NCI-H2171 treated with DMSO at 0.1 percent for 48 hours (cell line): ENCODE results near the gene SPAG17.
A peak's percentile ranks its signal among the peaks of the same experiment; 100 is the strongest.

ENCODE experiments used
- DNase-seq: peaks from one replicate; lab custom pipeline; 2025; lab: John Stamatoyannopoulos, UW

SPAG17 gene

DNA sequence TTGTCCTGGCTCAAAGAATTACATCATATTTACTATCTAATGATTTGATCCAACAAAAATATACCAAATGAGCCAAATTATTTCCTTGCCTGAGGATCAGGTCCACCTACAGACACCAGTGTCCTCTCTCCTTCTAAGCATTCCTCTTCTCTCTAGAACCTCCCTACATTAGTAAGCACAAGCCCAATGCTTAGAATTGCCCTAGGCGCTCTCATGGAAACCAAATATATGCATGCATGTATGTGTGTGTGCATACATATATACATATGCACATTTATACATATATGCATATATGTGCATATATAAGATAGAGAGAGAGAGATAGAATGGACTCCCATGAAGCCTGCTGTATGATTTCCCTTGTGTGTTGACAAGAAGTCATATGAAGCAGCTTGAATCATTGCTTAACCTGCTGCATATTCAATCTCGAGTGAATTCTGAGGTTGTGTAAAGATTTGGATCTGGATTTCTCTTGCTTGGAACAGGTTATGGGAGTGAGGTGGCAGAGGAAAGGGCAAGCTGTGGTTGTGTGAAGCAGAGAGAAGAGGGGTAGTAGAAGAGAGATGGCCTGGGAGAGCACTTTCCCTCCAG lies 66.1 kb downstream of the SPAG17 start:
- DNase-seq = no peak

DNA sequence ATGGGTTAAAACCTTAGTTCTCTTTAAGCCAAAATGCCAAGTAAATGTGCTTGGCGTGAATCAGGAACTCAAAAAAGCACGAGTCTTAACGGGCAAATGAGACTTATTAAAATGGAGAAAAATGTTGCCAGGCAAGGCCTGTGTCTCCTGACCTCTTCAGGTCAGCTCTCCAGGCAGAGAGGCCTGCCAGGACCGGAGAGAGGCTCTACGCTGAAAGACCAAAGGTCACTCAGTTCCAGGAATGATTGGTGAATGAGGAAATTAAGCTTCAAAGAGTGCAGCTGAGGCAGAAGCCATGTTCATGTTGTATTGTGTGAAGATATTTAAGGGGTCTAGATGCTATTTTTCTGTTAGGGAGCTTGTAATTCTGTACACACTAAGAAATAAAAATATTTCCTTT lies 66.6 kb downstream of the SPAG17 start:
- no peak for DNase-seq

DNA sequence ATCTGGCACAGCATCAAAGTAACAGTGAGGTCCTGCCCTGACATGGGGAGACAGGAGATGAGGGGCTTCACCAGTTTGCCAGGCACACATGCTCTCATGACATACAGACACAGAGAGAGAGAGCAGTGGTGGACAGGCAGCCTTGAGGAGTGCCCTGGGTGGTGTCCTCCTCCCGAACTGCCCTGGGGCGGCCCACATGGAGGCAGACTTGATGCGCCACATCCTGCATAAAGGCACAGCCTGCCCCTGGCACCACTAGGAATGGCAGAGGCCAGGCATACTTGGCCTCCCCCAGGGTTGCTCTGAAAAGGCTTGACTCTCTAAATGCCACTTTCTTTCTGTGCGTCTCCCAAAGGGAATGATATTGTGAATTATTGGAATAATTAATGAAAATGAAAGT lies 67.5 kb downstream of the SPAG17 start:
- no peak for DNase-seq

DNA sequence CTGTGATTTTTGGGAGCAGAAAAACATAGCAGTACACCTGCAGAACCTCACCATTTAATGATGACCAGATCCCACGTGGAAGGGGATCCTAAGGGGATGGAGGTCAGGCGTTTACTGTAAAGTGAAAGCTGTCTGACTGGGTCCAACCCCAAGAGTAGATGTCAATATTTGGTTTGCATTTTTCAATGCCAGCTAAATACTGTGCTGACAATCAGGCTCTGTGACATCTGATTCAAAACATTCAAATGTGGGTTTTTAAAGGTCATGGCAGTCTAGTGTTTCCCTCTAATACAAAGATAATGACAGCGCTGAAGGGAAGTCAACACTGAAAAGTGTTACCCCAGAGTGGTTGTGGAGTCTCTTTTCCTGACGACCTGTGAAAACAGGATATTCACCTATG lies 68.1 kb downstream of the SPAG17 start:
- DNase-seq = no peak

DNA sequence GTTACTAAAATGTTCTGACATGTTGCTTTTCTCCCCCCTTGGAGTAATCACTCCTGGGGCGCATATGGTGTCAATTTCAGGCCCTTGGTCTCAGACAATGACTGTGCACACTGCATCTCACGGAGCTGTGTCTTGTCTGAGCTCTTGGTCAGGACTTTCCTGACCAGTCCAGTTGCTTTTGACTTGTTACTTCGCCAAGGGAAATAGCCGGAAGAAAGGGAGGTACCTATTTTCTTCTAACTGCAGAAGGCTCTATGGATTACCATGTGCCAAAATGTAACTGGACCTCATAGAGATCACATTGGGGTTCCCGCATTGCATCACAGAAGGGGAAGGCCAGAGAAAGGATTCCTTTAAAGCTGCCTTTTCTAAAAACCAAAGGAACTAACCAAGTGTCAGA lies 68.6 kb downstream of the SPAG17 start:
- no peak for DNase-seq

DNA sequence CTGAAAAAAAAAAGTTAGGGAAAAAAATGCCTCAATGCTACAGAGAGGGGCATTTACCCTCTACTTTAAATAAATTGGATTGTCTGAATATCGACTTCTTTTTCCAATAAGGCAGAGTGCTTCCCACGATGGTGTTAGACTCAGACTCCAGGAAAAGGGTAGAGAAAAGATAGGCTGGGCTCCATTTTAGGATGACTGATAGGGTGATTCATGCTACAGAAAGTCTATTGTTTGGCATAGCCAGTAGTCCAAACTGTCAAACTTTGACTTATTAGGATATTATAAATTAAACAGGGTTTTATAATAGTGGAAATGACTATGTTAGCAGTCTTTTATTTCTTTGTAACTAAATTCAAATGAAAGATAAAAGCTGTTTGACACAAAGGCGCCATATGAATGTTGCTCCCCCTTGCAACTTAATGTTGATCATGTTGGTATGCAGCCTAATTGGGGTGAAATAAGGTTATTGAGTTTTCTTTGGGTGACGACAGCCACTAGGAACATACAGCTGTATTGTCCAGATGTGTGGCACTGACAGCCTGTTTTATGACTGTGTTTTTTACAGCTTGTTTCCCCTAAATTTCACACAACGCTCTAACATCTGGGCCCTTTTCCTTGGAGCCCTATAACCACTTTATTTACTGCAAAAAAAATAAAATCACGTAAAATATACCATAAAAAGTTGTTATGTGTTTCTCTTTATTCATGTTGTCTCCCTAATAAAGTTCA lies 69.3 kb downstream of the SPAG17 start:
- no peak for DNase-seq

DNA sequence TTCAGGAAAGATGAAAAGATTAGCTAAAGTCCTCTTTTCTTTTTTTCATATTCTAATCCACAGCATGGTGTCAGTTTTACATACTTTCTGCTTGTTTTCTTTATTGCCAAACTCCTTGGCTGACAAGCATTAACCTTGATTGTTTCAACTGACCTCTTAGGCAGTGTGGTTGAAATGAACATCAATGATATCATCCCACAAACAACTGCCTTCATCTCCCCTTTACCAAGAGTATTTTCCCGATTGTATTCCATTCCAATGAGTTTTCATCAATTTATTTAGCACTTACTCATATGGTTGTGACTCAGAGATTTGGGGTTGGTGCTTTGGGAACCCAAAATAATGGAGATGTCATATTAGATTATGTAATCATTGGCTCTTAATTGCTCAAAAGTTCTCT lies 71.8 kb downstream of the SPAG17 start:
- DNase-seq = no peak

DNA sequence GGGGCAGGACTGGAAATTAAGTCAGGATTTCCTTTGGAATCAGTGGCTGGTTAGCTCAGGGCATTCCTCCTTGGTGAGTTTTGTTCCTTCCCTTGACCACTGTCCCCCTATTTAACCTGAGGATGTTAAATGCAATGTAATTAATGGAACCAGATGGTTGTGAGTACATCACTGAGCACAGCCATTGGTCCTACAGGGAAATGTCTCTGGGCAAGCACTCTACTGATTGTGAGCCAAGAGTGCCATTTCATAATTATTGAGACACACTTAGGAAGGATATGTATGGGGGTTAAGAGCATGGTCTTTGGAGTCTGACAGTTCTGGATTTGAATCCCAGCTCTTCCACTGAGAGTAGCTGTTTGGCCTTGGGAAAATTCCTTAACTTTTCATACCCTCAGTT lies 74.4 kb downstream of the SPAG17 start:
- DNase-seq = no peak

DNA sequence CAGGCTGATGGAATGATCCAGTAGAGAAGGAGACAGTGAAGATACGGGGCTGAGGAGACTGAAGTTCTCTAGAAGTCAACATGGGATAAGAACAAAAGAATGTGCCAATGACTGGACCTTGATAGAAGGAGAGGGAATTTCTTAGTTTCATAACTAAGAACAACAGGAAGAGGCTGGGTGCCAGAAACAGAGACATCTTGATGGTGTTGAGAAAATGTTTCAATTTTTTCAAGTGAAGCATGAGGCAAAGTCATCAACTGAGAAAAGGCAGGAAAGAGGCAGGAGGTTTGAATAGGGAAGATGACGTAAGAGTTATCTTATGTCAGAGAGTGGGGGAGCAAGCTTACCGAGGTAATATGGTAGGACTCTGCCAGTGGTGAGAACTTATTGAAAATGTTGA lies 80.1 kb downstream of the SPAG17 start:
- DNase-seq = no peak

DNA sequence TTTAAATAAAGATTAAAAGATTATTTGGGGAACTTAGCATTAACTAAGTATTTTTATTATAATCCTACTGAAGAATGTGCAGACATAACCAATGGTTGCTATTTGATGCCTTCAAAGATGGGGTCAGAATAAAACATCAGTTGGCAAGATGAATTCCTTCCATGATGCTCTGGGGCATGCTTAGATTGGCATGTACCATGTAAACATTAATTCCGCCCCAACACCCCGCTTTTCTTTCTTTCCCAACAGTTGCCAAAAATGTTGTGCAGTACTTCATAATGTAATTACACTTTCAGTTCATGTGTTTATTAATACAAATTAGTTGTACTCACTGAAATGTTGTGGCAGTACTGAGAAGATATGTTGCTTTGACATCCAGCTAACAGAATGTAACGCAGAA lies 82.6 kb downstream of the SPAG17 start:
- DNase-seq = no peak

DNA sequence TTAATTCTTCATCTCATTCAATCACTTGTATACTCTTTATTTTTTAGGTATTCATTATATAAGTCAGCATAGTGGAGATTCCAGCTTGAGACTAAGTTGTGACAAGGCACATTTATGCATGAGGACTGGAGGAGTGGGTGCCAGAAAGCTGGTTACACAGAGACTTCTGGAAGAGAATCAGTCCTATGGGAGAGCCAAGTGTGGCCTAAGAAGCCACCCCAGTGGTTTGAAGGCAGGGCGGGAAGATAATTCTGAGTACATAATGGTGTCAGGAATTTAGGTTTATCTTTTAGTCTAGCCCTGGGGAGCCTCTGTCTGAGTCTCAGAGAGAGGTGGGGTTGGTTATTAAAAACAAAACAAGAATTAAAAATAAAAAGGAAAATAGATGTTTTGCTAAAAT lies 83.0 kb downstream of the SPAG17 start:
- no peak for DNase-seq

DNA sequence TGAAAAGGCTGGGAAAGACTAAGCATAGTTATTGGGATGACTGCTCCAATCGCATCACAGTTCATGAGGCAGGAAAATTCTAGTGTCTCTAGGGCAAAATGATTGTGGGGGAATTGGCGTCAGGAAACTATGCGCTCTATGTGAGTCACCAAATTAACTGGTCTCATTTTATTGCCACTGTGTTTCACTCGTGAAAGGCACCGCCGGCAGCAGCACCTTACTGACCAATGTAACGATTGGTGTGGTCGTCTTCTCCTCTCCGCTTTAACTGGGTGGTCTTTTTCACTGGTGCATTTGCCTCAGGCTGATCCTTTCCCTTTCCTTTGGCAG lies 83.5 kb downstream of the SPAG17 start:
- no peak for DNase-seq

DNA sequence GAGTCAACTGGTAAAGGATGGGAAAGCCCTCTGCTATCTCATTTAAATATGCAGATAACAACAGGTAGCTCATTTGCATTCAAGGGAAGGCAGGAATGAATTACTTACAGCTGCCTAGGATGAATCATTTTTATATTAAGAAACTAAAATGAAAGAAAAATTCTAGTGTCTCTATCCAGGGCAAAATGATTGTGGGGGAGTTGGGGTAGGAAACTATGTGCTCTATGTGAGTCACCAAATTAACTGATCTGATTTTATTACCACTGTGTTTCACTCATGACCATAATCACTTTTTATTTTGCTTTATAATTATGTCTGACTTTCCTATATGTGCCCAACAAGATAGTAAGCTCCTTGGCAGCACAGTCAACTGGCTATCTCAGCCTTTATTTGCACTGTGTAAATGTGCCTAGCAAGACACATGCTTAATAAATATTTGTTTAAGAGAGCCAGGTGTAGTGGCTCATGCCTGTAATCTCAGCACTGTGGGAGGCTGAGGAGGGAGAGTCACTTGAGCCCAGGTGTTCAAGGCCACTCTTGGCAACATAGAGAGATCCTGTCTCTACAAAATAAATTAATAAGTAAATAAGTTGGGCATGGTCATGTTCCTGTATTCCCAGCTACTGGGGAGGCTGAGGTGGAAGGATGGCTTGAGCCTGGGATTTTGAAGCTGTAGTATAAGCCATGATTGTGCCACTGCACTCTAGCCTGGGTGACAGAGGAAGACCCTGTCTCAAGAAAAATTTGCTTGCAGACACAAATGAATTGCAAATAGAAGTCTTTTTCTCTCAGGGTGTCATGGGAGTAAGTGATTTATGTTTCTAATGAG lies 84.1 kb downstream of the SPAG17 start:
- DNase-seq = no peak

DNA sequence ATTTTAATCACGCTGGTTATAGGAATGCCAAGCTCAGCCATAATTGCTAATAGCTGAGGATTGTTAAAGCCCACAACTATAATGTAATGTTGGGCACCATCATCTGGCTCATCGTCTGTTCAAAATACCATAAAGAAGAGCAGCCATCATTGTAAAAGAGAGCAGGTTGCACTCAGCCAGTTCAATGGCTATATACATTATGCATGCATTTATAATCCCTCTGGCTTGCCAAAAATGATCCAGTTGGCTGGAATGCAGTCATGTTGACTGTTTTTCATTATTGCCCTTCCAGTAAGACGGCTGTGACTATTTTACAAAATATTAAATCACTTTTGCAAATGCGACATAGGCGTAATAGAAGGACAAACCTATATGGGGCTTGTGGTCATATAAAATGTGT lies 85.3 kb downstream of the SPAG17 start:
- DNase-seq = no peak

DNA sequence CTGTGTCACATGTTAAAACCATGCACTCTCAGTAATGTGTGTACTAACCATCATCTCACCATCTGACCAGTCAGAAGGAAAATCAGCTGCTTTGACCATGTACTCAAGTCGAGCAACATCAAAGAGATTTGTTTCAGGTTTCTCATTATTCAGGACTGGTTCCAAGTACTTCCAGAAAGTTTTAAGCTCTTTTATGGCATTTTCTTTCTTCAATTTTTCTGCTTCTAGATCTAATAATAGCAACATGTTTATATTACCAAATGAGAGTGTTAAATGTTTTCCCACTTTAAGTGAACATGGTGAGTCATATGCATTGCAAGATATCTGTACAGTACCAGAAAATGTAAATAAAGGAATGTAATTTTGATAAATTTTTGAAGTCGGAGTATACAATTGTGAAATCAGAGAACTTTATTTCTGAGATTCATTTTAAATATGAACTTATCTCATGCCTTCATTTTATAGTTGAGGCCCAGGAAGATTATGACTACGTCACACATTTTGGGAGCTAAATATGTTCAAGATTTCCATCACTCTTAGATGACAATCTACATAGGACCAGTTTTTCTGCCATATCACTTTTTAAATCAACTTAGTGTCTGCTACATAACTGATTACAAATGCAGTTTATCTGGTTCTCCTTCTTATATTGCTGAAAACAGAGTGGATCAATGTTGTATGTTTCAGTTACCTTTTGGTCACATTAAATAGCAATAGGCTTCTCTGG lies 87.2 kb downstream of the SPAG17 start:
- DNase-seq = no peak

DNA sequence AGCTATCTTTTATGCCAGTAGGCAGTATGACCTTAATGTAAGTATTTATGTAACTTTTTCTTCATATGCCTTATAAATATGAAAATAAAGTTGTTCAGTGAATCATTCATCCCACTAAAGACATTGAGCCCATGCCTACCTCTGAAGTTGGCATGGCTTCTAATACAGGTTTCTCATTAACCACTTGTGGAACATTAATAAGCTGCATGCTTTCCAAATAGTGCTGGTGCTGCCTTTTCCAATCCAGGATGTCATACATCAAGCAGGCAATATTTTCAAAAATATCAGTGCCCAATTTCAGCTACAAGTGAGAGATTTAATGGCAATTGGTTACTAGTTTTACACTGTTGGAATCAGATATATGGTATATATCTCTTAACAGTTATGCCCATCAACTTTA lies 92.0 kb downstream of the SPAG17 start:
- no peak for DNase-seq

DNA sequence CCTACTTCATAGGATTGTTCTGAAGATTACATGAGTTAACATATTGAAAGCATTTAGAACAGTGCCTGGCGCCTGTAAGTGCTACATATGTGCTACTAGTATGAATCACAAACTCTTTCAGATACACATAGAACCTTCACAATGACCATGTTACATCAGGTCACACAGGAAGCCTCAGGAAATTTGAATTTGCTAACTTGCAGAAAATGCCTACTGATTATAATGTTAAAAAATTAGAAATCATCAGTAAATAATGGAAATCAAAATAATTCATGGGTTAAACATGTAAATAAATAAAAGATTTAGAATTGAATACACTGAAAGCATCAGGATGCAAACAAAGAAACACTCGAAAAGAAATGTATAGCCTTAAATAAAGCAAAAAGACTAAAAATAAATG lies 94.9 kb downstream of the SPAG17 start:
- DNase-seq = no peak

DNA sequence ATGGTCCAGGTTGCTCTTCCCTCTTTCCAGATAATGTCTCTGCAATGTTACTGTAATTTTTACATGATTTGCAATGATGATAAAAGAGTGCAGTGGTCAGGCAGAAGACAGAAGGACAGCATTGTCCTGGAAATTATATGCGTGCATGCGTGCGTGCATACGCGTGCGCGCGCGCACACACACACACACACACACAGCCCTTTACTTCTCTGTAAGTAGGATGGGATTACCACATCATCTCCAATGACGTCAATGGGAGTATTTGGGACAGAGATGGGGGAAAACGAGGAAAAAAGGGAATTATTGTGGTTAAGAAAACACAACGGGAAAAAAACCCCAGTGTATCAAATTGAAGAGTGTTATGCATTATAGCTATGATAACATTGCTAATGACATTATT lies 99.7 kb downstream of the SPAG17 start:
- DNase-seq = no peak

DNA sequence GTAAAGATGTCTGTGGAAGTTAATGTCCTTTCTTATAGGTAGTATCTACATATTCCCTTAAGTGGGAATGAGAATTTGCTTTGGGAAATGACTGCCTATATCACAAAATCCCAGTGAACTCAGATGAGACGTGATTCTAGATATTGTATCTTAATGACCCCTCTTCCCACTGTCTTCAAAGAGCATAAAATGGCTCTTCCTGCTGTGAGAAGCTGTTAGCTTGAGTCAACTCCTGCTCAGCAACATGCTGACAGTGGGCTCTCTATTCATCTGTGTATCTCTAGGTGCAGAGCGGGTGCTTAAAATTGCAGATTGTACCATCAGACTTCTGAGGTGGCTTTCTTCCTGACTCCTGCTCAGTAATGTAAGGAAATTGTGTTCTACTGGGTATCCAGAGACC lies 100.6 kb downstream of the SPAG17 start:
- no peak for DNase-seq

DNA sequence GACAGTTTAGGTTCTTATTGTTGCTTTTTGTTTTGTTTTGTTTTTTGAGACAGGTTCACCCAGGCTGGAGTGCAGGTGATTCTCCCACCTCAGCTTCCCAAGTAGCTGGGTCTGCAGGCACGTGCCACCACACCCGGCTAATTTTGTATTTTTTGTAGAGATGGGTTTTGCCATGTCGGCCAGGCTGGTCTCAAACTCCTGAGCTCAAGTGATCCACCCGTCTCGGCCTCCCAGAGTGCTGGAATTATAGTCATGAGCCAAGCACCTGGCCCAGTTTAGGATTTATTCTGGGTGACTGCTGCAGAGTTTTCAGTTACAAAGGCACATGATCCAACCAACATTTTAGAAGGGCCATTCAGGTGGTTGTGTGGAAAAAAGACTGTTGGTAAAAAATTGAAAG lies 102.0 kb downstream of the SPAG17 start:
- DNase-seq = no peak

DNA sequence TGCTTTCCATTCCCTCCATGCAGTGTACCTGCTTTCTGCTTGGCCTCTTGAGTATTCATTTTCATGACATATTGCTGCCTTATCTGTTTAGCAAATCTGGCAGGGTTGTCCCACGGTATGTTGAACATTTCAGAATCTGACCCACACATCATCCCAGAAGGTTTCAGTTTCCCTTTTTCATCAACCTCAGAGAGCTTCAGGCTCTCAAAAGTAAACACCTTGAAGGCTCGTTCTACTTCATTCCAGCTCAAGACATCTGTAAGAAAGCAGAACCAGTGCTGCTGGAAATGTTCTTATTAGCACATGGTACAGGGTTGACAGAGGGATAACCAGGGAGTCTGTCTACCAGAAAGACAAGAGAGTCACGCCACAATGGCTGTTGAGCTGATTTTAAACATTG lies 103.6 kb downstream of the SPAG17 start:
- DNase-seq = no peak

DNA sequence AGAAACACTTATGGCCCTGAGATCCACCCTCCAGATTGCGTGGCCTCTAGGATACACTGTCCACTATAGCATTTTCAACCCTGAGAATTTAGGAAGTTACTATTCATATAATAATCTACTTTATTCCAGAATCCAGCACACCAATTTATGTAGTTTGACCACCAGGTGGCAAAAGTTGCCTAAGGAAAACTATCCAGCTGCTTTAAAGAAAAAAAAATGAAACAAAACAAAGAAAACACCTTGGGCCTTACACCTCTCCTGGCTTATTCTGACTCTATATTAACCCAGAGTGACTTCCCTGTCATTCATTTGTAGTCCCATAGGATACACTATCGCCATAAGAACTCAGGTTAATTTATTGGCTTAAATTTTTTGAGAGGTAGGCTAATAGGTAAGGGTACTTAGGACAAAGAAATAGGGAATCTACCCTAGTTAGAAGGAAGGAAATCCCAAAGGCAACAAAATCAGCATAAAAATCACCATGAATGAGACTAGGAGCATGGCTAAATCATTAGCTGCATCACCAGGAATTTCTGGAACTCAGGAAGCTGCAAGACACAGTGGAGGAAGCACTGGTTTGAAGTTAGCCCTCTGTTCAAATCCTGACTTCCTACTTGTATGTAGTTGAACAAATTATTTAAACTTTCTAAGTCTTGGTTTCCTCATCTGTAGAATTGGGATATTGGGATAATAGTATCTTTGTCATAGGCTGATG lies 107.5 kb downstream of the SPAG17 start:
- peak; percentile 24 for DNase-seq
